Measurements from ENCODE around the gene ADAM33.

DNA sequence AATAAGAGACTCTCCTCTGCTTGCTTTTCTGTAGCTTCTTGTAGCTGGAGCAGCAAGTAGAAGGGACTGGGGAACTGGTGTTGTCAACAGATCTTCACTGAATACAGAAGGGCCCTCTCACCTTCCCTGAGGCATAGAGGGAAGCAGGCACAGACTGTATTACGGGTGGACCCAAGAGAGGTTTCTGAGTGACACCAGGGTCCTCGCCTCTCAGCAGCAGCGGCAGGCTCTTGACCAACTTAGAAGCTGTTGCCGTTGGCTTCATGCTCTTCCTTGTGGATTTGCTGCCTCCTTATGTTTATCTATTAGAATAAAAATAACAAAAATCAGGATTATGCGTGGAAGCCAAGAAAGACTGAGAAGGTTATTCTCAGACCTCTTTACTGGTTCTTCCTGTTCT is 50.3 kb downstream of the ADAM33 start:
- TF ChIP-seq, protein P1, sequence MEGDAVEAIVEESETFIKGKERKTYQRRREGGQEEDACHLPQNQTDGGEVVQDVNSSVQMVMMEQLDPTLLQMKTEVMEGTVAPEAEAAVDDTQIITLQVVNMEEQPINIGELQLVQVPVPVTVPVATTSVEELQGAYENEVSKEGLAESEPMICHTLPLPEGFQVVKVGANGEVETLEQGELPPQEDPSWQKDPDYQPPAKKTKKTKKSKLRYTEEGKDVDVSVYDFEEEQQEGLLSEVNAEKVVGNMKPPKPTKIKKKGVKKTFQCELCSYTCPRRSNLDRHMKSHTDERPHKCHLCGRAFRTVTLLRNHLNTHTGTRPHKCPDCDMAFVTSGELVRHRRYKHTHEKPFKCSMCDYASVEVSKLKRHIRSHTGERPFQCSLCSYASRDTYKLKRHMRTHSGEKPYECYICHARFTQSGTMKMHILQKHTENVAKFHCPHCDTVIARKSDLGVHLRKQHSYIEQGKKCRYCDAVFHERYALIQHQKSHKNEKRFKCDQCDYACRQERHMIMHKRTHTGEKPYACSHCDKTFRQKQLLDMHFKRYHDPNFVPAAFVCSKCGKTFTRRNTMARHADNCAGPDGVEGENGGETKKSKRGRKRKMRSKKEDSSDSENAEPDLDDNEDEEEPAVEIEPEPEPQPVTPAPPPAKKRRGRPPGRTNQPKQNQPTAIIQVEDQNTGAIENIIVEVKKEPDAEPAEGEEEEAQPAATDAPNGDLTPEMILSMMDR (conservative IDR thresholded peaks at IDR 0.05), result no peak
- no peak for TF ChIP-seq EZH2 (IDR thresholded peaks at IDR 0.05; ENCODE audit: low read depth)
